ENCODE measurements around the gene TAF1D. TPM values are rescaled to one million over a fixed set of nuclear protein-coding genes. Genes with fewer than 3 reads are reported as not detected.
"Not testable (repeated sequence)": the region's sequence is repeated elsewhere in the genome, so short reads cannot be mapped to it uniquely, and the experiment has no call there.

Gene TAF1D
- polyA plus RNA-seq, 3 donors: 5.9 to 68.3 (median 7.4) TPM

DNA sequence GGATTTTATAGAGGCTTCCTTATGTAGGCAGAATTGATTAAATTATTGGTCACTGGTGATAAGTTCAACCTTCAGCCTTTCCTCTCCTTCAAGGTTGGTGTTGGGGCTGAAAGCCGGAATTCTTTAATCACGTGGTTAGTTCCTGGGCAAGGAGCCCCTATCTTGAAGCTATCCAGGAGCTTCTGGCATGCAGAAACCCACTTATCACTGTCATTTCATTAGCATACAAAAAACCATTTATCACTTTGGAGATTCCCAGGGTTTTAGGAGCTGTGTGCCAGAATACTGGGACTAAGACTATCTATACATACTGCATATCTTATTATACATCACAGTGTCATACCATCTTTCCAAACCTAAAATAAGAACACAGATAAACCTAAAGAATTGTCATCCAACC is 24.3 kb upstream of the TAF1D start:
- no peaks in the 10 kb centered on the region for H4K20me1 ChIP-seq (ENCODE audit: insufficient read depth, low read length)
- H3K79me2 ChIP-seq (ENCODE audit: insufficient read depth, low read length): no peaks in the 10 kb centered on the region
- H3K4me3 ChIP-seq (replicated peaks in 1 of 3; ENCODE audit: low read depth in 2 of 3, low read length in 3 of 3): no peak overlapping the region
- H3K9me3 Mint-ChIP-seq: peaks cover 4 to 14% (median 5%) of the 10 kb centered on the region in 7 donors
- no peak overlapping the region for H3K27ac Mint-ChIP-seq
- H3K4me3 Mint-ChIP-seq: peak overlapping the region in 1 of 2 donors; percentile 37
- no peaks in the 10 kb centered on the region for H3K4me1 ChIP-seq (ENCODE audit: control insufficient read depth in 1 of 2, insufficient read depth in 2 of 2, low read length in 2 of 2)
- no peak overlapping the region for H3K4me2 ChIP-seq (replicated peaks; ENCODE audit: extremely low read depth, low read length, poor library complexity, severe bottlenecking)
- no peak for DNase-seq
- WGBS (ENCODE audit: insufficient coverage): no CpG with 5 or more reads among the region's 2 CpGs
- no peak overlapping the region for H3K27ac ChIP-seq (ENCODE audit: low read depth in 1 of 2, low read length in 2 of 2)
- H2AFZ ChIP-seq (ENCODE audit: insufficient read depth, low read depth, low read length, poor library complexity, severe bottlenecking): no peak overlapping the region
- peaks cover 4 to 5% of the 10 kb centered on the region in 2 donors for H3K9me3 ChIP-seq (replicated peaks in 1 of 2; ENCODE audit: control insufficient read depth in 1 of 2, insufficient read depth in 1 of 2, low read length in 2 of 2)
- peaks cover 21 to 46% of the 10 kb centered on the region in 2 donors for H3K36me3 ChIP-seq (replicated peaks in 1 of 2; ENCODE audit: control insufficient read depth in 1 of 2, insufficient read depth in 2 of 2, low read length in 2 of 2)
- peaks cover 27 to 32% of the 10 kb centered on the region in 2 donors for H3K36me3 Mint-ChIP-seq
- no peaks in the 10 kb centered on the region for H3K4me1 Mint-ChIP-seq
- H3K27me3 ChIP-seq (ENCODE audit: control insufficient read depth in 2 of 2, insufficient read depth in 2 of 2, low read length in 2 of 2): no peaks in the 10 kb centered on the region
- TF ChIP-seq, protein P1, sequence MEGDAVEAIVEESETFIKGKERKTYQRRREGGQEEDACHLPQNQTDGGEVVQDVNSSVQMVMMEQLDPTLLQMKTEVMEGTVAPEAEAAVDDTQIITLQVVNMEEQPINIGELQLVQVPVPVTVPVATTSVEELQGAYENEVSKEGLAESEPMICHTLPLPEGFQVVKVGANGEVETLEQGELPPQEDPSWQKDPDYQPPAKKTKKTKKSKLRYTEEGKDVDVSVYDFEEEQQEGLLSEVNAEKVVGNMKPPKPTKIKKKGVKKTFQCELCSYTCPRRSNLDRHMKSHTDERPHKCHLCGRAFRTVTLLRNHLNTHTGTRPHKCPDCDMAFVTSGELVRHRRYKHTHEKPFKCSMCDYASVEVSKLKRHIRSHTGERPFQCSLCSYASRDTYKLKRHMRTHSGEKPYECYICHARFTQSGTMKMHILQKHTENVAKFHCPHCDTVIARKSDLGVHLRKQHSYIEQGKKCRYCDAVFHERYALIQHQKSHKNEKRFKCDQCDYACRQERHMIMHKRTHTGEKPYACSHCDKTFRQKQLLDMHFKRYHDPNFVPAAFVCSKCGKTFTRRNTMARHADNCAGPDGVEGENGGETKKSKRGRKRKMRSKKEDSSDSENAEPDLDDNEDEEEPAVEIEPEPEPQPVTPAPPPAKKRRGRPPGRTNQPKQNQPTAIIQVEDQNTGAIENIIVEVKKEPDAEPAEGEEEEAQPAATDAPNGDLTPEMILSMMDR (IDR thresholded peaks at IDR 0.05): no peak
- intact Hi-C loops (cut with micrococcal nuclease): no loop called here
- H3K27me3 Mint-ChIP-seq (ENCODE audit: low read depth in 3 of 3): peaks cover 0 to 2% (median 0%) of the 10 kb centered on the region in 3 donors
- no peak overlapping the region for H3K9ac ChIP-seq (ENCODE audit: insufficient read depth, low read length, poor library complexity, severe bottlenecking)

DNA sequence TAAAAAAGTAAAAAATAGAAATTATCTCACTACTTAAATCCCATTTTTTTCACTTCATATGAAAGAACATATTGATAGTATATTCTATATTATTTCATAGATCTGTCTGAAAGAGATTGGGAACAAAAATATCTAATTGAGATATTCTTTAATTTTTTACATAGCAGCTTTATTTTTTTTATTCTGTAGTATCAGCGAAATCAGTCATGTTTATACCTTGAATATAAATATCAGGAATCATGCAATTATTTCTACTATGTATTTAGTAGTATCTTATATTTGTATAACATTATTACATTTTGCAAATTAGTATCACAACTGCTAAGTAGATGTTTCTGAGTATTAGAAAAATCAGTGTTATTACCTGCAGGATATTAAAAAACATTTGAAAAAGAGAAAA is 20.6 kb upstream of the TAF1D start:
- H3K36me3 Mint-ChIP-seq: peaks cover 55 to 64% of the 10 kb centered on the region in 2 donors
- no peaks in the 10 kb centered on the region for H3K27me3 ChIP-seq (ENCODE audit: control insufficient read depth in 2 of 2, insufficient read depth in 2 of 2, low read length in 2 of 2)
- no peaks in the 10 kb centered on the region for H3K4me1 ChIP-seq (ENCODE audit: control insufficient read depth in 1 of 2, insufficient read depth in 2 of 2, low read length in 2 of 2)
- no peak overlapping the region for H3K4me3 ChIP-seq (replicated peaks in 1 of 3; ENCODE audit: low read depth in 2 of 3, low read length in 3 of 3)
- H4K20me1 ChIP-seq (ENCODE audit: insufficient read depth, low read length): no peaks in the 10 kb centered on the region
- peaks cover 46 to 80% of the 10 kb centered on the region in 2 donors for H3K36me3 ChIP-seq (replicated peaks in 1 of 2; ENCODE audit: control insufficient read depth in 1 of 2, insufficient read depth in 2 of 2, low read length in 2 of 2)
- no peak overlapping the region for H2AFZ ChIP-seq (ENCODE audit: insufficient read depth, low read depth, low read length, poor library complexity, severe bottlenecking)
- no peak overlapping the region for H3K4me3 Mint-ChIP-seq
- WGBS (ENCODE audit: insufficient coverage): no CpG with 5 or more reads among the region's 1 CpG
- H3K27me3 Mint-ChIP-seq (ENCODE audit: low read depth in 3 of 3): no peaks in the 10 kb centered on the region
- no peak overlapping the region for H3K27ac ChIP-seq (ENCODE audit: low read depth in 1 of 2, low read length in 2 of 2)
- no peak overlapping the region for H3K4me2 ChIP-seq (replicated peaks; ENCODE audit: extremely low read depth, low read length, poor library complexity, severe bottlenecking)
- peaks cover 0 to 8% (median 0%) of the 10 kb centered on the region in 7 donors for H3K9me3 Mint-ChIP-seq
- TF ChIP-seq, protein P1 (IDR thresholded peaks at IDR 0.05): no peak
- H3K9me3 ChIP-seq (replicated peaks in 1 of 2; ENCODE audit: control insufficient read depth in 1 of 2, insufficient read depth in 1 of 2, low read length in 2 of 2): peaks cover 0 to under 1% of the 10 kb centered on the region in 2 donors
- H3K4me1 Mint-ChIP-seq: no peaks in the 10 kb centered on the region
- H3K79me2 ChIP-seq (ENCODE audit: insufficient read depth, low read length): no peaks in the 10 kb centered on the region
- intact Hi-C loops (cut with micrococcal nuclease): no loop called here
- H3K9ac ChIP-seq (ENCODE audit: insufficient read depth, low read length, poor library complexity, severe bottlenecking): no peak overlapping the region
- no peak overlapping the region for H3K27ac Mint-ChIP-seq
- no peak for DNase-seq

DNA sequence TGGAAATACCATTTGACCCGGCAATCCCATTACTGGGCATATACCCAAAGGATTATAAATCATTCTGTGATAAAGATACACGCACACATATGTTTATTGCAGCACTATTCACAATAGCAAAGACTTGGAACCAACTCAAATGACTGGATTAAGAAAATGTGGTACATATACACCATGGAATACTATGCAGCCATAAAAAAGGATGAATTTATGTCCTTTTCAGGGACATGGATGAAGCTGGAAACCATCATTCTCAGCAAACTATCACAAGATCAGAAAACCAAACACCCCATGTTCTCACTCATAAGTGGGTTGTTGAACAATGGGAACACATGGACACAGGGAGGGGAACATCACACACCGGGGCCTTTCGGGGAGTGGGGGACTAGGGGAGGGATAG is 17.8 kb upstream of the TAF1D start:
- H3K4me1 Mint-ChIP-seq; H4K20me1 ChIP-seq (ENCODE audit: insufficient read depth, low read length); H2AFZ ChIP-seq (ENCODE audit: insufficient read depth, low read depth, low read length, poor library complexity, severe bottlenecking); H3K9ac ChIP-seq (ENCODE audit: insufficient read depth, low read length, poor library complexity, severe bottlenecking); H3K27me3 ChIP-seq (ENCODE audit: control insufficient read depth in 2 of 2, insufficient read depth in 2 of 2, low read length in 2 of 2); DNase-seq; H3K79me2 ChIP-seq (ENCODE audit: insufficient read depth, low read length); H3K4me3 Mint-ChIP-seq; H3K27me3 Mint-ChIP-seq (ENCODE audit: low read depth in 3 of 3); H3K9me3 Mint-ChIP-seq; intact Hi-C loops (cut with micrococcal nuclease); H3K27ac ChIP-seq (ENCODE audit: low read depth in 1 of 2, low read length in 2 of 2); H3K4me1 ChIP-seq (ENCODE audit: control insufficient read depth in 1 of 2, insufficient read depth in 2 of 2, low read length in 2 of 2); H3K4me2 ChIP-seq (replicated peaks; ENCODE audit: extremely low read depth, low read length, poor library complexity, severe bottlenecking); H3K4me3 ChIP-seq (replicated peaks in 1 of 3; ENCODE audit: low read depth in 2 of 3, low read length in 3 of 3); H3K9me3 ChIP-seq (replicated peaks in 1 of 2; ENCODE audit: control insufficient read depth in 1 of 2, insufficient read depth in 1 of 2, low read length in 2 of 2): not testable (repeated sequence)
- H3K36me3 ChIP-seq (replicated peaks in 1 of 2; ENCODE audit: control insufficient read depth in 1 of 2, insufficient read depth in 2 of 2, low read length in 2 of 2): peaks cover 56 to 87% of the 10 kb centered on the region in 2 donors
- peak overlapping the region in 1 of 7 donors; percentile 36 for H3K27ac Mint-ChIP-seq
- no CpG with 5 or more reads among the region's 4 CpGs for WGBS (ENCODE audit: insufficient coverage)
- peaks cover 56 to 76% of the 10 kb centered on the region in 2 donors for H3K36me3 Mint-ChIP-seq

Measured in CD14-positive monocyte (primary cell).